ENCODE measurements around the gene ITGA2B. TPM values are rescaled to one million over a fixed set of nuclear protein-coding genes. Genes with fewer than 3 reads are reported as not detected.
"Not testable (repeated sequence)": the region's sequence is repeated elsewhere in the genome, so short reads cannot be mapped to it uniquely, and the experiment has no call there.

Gene ITGA2B
- total and polyA plus RNA-seq, 3 donors from 2014 or later: 5.1 to 6.7 (median 6.0) TPM

DNA sequence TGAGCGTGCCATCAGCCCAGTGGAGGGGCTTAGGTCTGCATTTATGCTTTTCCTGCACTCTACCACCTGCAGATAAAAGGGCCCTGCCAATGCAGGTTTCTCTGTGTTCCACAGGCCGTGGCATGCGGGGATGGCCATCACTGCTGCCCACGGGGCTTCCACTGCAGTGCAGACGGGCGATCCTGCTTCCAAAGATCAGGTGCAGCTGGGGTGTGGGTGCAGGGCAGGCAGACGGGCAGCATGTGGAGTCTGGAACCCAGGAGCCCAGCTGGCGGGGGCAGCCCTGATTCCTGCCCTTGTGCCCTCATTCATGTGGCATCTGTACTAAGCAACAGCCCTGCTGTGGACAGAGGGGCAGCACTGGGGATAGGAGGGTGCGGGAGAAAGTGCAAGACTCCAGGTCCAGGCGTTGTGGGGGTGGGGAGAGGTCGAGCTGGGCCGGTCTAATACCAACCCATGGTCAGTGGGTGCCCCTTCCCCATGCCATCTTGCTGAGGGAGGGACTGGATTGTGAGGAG is 39.8 kb downstream of the ITGA2B start:
- 86 to 88% methylated on average over 6 to 12 of the region's 12 CpGs for WGBS, 2 donors
- Histone ChIP-seq H3K9me3 (no peaks in the 10 kb centered on the region), H3K27ac (no peak overlapping the region), H3K27me3 (no peaks in the 10 kb centered on the region), H3K4me1 (peaks cover 4% of the 10 kb centered on the region), H3K4me3 (no peak overlapping the region), H3K36me3 (ENCODE audit: low read depth, missing control alignments) (no peaks in the 10 kb centered on the region)
- intact Hi-C loops (cut with DNase I; ENCODE audit: low total_unique reads): no loop called here
- no peak for DNase-seq
- TF ChIP-seq POLR2A (IDR thresholded peaks at IDR 0.05): no peak
- TF ChIP-seq, protein P1, sequence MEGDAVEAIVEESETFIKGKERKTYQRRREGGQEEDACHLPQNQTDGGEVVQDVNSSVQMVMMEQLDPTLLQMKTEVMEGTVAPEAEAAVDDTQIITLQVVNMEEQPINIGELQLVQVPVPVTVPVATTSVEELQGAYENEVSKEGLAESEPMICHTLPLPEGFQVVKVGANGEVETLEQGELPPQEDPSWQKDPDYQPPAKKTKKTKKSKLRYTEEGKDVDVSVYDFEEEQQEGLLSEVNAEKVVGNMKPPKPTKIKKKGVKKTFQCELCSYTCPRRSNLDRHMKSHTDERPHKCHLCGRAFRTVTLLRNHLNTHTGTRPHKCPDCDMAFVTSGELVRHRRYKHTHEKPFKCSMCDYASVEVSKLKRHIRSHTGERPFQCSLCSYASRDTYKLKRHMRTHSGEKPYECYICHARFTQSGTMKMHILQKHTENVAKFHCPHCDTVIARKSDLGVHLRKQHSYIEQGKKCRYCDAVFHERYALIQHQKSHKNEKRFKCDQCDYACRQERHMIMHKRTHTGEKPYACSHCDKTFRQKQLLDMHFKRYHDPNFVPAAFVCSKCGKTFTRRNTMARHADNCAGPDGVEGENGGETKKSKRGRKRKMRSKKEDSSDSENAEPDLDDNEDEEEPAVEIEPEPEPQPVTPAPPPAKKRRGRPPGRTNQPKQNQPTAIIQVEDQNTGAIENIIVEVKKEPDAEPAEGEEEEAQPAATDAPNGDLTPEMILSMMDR (IDR thresholded peaks at IDR 0.05): no peak

DNA sequence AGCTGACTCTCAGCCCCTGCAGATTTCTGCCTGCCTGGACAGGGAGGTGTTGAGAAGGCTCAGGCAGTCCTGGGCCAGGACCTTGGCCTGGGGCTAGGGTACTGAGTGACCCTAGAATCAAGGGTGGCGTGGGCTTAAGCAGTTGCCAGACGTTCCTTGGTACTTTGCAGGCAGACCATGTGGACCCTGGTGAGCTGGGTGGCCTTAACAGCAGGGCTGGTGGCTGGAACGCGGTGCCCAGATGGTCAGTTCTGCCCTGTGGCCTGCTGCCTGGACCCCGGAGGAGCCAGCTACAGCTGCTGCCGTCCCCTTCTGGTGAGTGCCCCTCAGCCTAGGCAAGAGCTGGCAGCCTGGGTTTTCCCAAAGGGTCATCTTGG is 40.5 kb downstream of the ITGA2B start:
- intact Hi-C loops (cut with DNase I; ENCODE audit: low total_unique reads): no loop called here
- 74 to 100% methylated on average over 2 to 6 of the region's 6 CpGs for WGBS, 2 donors
- H3K9me3 ChIP-seq: no peaks in the 10 kb centered on the region
- no peak for DNase-seq
- H3K27me3 ChIP-seq: no peaks in the 10 kb centered on the region
- no peak for TF ChIP-seq POLR2A (IDR thresholded peaks at IDR 0.05)
- TF ChIP-seq, protein P1 (IDR thresholded peaks at IDR 0.05): no peak
- no peaks in the 10 kb centered on the region for H3K36me3 ChIP-seq (ENCODE audit: low read depth, missing control alignments)
- H3K4me1 ChIP-seq: peaks cover 4% of the 10 kb centered on the region
- H3K27ac ChIP-seq: no peak overlapping the region
- no peak overlapping the region for H3K4me3 ChIP-seq

DNA sequence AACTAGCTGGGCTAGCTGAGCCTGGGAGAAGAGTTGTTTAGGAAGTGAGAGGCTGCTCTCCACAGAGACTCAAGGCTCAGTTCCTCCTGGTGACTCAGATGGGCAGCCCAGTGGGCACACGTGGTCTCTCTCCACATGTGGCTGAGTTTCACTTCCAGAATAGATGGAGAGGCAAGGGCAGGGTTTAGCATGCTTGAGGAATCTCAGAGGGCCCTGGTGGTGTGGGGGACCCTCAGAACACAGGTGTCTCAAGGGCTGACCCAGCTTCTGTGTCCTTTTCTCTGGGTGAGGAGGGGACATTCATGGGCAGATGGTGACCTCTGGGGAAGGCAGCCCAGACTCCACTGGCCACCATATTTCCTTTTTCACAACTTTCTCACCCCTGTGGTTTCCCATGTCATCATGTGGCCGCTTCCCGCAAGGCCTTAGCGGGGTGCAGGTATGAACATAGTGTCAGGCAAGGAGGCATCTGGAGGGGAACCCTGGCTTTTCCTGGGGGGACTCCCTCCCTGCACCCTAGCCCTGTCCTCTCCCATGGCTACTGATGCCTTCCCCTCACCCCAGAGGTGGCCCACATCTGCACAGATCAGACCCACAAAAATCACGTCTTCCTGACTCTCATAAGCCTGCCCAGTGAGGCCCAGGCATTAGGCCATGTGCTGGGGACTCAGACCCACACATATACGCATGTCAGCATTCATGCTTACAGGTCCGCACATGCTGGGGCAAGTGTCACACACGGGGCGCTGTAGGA is 41.0 kb downstream of the ITGA2B start:
- TF ChIP-seq POLR2A (IDR thresholded peaks at IDR 0.05): no peak
- TF ChIP-seq, protein P1 (IDR thresholded peaks at IDR 0.05): no peak
- intact Hi-C loops (cut with DNase I; ENCODE audit: low total_unique reads): no loop called here
- WGBS, 2 donors: 79 to 91% methylated on average over 4 to 9 of the region's 9 CpGs

GRCh38 chr17:44347206-44348055 is 42.0 kb downstream of the ITGA2B start:
- not testable (repeated sequence) for H3K4me1 ChIP-seq, H3K27ac ChIP-seq

More for the DNA sequence above, 41.0 kb downstream of the ITGA2B start:
- no peaks in the 10 kb centered on the region for H3K9me3 ChIP-seq
- H3K27me3 ChIP-seq: no peaks in the 10 kb centered on the region
- H3K27ac ChIP-seq: no peak overlapping the region
- H3K4me1 ChIP-seq: peaks cover 4% of the 10 kb centered on the region
- H3K36me3 ChIP-seq (ENCODE audit: low read depth, missing control alignments): no peaks in the 10 kb centered on the region
- no peak for DNase-seq
- H3K4me3 ChIP-seq: no peak overlapping the region

More at GRCh38 chr17:44347206-44348055, 42.0 kb downstream of the ITGA2B start:
- DNase-seq; H3K9me3 ChIP-seq; H3K4me3 ChIP-seq; intact Hi-C loops (cut with DNase I; ENCODE audit: low total_unique reads); H3K27me3 ChIP-seq; H3K36me3 ChIP-seq (ENCODE audit: low read depth, missing control alignments): not testable (repeated sequence)
- 77 to 78% methylated on average over 18 of the region's 18 CpGs for WGBS, 2 donors
